HG03575 (cell line): ENCODE measurements around the gene AK9.
"Not testable (repeated sequence)": the region's sequence is repeated elsewhere in the genome, so short reads cannot be mapped to it uniquely, and the experiment has no call there.

Experiments
- ATAC-seq: cut with Tn5 transposase; IDR thresholded peaks from one replicate; pipeline ENCODE4 v1.9.1; 2021; ENCODE audit not compliant: unreplicated experiment, insufficient number of reproducible peaks, low FRiP score; ENCODE audit errors: extremely low read depth

AK9 gene

DNA sequence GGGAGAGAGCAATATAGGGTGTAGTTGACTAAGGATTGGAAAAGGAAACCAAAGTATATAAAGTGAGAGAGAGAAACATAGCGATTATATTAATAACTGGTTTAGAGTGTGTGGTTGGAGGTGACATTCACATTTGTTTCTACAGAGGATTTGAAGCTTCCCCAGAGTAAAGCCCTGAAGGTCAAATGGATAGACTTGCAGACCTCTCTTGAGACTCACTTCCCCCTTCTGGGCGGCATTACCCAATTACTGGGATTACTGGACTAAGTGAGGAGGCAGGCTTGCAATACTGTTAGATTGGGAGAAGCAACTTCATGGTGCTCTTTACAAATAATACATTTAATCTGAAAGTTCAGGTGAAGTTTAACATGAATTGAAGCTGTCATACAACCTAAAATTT, 10.8 kb upstream of the AK9 start:
- no peak for ATAC-seq

- ATAC-seq = no peak
These were observed 10.2 kb upstream of the AK9 start for GRCh38 chr6:109701221-109701620.

DNA sequence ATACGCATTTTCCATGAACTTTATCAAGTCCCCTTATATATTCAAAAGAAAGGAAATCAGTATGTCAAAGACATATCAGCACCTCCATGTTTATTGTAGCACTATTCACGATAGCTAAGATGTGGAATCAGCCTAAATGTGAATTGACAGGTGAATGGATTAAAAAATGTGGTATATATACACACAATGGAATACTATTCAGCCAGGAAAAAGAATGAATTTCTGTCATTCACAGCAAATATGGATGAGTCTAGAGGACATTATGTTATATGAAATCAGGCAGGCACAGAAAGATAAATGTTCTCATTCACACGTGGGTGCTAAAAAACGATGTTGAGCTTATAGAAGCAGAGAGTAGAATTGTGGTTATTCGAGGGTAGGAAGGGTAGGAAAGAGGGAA, 5.4 kb upstream of the AK9 start:
- no peak for ATAC-seq

DNA sequence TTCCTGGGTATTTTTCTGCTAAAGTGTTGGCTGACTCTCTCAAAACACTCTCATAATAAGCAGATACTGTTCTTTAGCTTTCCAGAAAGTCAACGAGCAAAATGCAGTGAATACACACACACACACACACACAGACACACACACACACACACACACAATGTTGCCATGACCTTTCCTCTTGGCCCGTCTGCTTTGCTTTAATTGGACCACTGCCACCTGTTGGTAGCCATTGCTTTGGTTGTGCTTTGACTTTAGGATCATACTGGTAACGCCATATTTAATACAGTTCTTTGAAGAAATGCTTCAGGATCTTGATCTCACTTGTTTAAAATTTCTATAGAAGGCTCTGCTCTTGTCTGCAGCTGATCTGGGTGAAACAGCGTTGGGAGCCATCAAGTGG, 4.5 kb upstream of the AK9 start:
- ATAC-seq = no peak

- peak; percentile 42 for ATAC-seq
These were observed 2.1 kb upstream of the AK9 start for GRCh38 chr6:109693111-109693510.

DNA sequence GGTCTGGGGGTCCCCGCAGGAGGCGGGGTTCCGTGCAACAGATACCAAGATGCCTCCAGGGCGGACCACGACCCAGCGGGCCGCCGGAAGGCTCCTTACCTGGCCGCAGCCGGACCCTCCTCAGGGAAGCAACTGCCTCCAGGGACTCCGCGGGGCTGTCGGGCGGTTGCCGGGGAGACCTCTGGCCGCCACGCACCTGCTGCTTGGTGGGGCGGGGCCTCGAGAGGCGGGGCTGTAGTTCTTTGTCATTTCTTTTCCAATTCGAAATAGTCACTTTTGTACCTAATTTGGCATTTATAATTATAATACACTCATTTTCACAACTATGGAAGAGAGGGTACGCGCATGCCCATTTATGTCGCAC, 647 bp downstream of the AK9 start:
- ATAC-seq = no peak

- ATAC-seq = no peak
These were observed 3.7 kb downstream of the AK9 start for GRCh38 chr6:109687271-109687761.

GRCh38 chr6:109686566-109687265, 4.3 kb downstream of the AK9 start:
- no peak for ATAC-seq

- not testable (repeated sequence) for ATAC-seq
These were observed 12.1 kb downstream of the AK9 start for GRCh38 chr6:109678661-109679505.

DNA sequence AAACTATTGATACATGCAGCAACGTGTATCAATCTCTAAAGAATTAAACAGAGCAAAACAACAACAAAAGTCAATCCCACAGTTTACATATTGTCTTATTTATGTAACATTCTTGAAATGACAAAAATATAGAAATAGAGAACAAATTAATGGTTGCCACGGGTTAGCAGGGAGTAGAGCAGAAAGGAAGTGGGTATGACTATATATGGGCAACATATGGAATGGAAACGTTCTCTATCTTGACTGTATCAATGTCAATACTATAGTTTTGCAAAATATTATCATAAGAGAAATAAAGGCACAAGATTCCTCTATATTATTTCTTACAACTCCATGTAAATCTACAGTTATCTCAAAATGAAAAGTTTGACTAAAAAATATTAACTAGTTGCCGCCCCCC, 12.8 kb downstream of the AK9 start:
- ATAC-seq = no peak

- no peak for ATAC-seq
These were observed 14.3 kb downstream of the AK9 start for GRCh38 chr6:109676724-109677123.

DNA sequence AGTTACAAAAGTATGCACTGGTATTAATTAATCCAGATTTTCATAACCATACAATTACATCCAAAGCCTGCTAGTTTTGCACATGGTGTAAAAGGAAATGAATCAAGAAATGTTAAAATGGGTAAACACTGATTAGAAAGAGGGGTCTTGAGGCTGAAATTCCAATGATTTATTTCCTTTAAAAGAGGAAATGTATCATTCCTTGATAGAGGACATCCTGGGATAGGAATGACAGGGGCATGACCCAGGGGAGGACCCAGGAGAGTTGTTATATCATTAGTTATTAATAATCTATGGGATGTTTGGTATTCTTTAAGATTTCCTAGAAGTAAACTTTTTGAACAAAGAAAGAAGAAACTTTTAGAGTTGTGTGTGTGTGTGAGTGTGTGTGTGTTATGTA, 18.2 kb downstream of the AK9 start:
- no peak for ATAC-seq

- no peak for ATAC-seq
These were observed 18.8 kb downstream of the AK9 start for GRCh38 chr6:109672175-109672574.

GRCh38 chr6:109671733-109672132, 19.3 kb downstream of the AK9 start:
- ATAC-seq = no peak

DNA sequence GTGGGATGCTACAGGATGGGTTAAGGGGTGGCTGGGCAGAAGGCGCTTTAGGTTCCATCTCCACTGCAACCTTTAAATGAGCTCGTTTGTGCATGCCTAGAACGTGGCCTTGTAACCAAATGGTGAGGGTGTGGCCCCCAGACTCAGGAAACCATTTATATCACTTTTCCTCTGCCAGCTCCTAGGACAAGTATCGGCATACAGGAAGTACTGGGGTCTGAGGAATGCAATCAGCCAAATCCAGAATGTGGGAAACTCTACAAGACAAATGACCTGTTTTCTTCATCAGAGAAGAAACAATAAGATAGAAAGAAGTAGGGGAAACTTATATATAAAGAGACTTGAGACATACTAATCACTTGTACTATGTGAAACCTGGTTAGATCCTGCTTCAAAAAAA, 21.2 kb downstream of the AK9 start:
- ATAC-seq = no peak

GRCh38 chr6:109662192-109662591, 28.8 kb downstream of the AK9 start:
- no peak for ATAC-seq

GRCh38 chr6:109660526-109661320, 30.3 kb downstream of the AK9 start:
- ATAC-seq = no peak

DNA sequence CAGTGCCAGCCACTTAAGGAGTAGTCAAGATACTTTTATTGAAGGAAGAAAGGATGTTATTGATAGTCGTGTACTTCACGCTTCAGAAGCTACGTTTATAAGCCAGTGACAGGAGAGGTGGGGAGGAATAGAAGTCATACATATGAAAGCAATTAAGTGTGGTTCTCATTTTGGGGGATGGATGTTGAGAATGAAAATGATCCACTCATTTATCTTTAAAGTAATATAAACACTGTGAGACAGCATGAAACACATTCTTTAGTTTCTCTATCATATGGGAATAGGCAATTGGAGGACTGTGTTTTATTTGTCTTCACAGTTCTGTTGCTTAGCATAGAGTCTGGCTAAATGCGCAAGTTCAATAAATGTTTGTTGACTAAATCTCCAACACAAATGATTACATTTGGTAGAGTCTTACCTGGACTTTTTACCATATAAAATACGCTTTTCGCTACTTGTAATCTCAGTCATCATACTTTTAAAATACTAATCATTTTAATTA, 35.2 kb downstream of the AK9 start:
- ATAC-seq = no peak

DNA sequence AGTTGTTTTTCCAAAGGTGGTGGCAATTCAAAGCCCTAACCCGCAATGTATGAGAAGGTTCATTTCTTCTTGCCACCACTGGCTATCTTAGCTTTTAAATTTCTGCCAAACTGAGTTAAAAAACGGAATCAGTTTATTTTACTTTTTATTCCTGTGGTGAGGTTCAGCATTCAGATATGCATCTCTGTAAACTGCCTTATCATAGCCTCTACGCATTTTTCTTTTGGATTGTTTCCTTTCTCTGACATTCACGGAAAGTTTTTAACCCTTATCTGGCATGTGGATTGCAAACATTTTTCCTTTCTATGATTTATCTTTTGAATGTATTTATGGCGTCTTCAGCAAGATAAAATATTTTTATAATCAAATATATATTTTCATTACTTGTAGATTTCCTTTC, 37.7 kb downstream of the AK9 start:
- ATAC-seq = no peak
